GM18858 (cell line): ENCODE data around the gene CCDC106.

Source experiments
- ATAC-seq: cut with Tn5 transposase; IDR thresholded peaks from one replicate; pipeline ENCODE4 v1.9.1; 2021; ENCODE audit not compliant: unreplicated experiment

Gene CCDC106

DNA sequence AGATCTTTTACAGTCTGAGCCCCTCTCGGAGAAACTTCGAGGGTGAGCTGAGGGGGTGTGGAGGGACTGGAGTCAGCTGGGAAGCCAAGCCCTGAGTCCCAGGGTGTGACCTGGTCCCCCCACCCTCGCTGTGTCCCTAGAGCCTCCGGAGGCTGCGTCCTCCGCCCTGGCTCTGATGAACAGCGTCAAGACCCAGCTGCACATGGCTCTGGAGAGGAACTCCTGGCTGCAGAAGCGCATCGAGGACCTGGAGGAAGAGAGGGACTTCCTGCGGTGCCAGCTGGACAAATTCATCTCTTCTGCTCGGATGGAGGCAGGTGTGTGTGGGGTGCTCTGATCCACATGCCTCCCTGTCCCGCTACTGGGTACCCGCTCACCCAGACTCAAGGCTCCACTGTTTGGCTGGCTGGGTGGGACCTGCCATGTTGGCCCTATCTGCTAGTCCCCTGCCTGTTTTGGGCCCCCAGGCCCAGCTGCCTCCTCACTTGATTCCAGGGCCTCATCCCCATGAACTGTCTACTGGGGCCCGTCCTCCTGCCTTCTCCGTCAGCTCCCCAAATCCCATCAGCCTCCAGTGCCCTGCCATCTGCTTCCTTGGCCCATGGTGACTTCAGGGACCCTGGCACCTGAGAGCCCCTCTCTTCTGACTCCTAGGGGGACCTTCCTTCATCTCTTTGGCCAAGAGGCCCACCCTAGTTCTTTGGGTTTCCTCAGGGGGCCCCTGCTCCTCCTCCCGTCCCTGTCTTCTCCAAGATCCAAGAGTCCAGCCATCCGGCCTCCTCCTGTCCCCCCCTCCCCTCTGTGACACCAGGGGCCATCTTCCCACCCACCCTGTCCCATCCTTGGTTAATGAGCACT lies 1.5 kb downstream of the CCDC106 start:
- no peak for ATAC-seq

DNA sequence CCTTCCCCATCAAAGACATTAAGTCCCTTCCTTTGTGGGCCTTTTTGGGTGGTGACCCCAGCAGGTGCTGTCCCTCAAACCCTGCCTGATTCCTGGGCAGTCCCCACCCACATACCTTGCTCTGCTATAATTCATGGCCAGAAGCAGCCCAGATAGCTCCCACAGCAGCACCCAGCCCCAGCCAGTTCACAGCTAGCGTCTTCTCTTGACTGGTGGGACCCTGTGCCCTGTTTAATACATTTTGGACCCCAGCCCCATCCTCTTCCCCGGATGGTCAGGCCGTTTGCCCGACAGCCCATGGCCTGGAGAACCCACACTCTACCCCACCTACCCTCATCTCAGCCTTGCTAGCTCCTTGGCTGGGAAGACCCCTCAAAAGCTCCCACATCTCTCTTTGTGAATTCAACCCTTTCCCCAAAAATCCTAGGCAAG lies 2.1 kb downstream of the CCDC106 start:
- no peak for ATAC-seq

DNA sequence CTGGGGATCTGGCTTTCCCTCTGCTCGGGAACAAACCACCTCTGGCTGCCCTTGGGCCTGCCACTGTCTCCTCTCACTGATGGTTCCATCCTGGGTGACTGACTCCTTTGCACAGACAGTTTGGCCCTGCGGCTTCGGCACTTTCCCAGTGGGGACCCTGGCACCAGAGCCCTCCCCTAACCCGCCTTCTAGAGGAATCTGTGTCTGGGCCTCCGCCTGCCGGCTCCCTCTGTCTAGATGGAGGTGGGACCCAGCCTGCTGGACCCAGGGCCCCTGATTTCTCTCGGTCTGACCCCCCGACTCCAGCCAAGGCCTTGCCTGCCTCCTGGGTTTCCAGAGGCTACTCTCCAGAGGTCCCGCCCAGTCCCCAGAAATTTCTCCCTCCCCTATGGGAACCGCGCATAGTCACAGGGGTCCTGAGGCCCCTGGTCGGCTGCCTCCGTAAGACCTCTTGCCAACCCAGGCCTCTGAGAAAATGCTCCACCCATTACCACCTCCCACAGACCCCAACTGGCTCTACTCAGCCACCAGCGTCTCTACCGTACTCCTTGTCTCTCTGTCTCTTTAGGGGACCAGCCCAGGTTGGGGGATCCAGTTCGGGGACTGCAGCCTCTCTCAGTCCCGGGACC lies 2.7 kb downstream of the CCDC106 start:
- no peak for ATAC-seq

DNA sequence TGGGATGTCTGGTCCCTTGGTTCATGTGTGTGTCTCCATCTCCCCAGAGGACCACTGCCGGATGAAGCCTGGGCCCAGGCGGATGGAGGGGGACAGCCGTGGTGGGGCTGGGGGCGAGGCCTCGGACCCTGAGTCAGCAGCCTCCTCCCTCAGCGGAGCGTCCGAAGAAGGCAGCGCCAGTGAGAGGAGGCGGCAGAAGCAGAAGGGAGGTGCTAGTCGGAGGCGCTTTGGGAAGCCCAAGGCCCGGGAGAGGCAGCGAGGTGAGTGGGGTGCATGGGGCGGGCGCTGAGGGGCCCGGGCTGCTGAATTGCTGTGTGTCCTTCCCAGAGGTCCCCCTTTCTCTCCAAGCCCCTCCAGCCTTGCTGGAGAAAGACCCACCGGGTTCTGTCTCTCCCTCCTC lies 3.2 kb downstream of the CCDC106 start:
- no peak for ATAC-seq

DNA sequence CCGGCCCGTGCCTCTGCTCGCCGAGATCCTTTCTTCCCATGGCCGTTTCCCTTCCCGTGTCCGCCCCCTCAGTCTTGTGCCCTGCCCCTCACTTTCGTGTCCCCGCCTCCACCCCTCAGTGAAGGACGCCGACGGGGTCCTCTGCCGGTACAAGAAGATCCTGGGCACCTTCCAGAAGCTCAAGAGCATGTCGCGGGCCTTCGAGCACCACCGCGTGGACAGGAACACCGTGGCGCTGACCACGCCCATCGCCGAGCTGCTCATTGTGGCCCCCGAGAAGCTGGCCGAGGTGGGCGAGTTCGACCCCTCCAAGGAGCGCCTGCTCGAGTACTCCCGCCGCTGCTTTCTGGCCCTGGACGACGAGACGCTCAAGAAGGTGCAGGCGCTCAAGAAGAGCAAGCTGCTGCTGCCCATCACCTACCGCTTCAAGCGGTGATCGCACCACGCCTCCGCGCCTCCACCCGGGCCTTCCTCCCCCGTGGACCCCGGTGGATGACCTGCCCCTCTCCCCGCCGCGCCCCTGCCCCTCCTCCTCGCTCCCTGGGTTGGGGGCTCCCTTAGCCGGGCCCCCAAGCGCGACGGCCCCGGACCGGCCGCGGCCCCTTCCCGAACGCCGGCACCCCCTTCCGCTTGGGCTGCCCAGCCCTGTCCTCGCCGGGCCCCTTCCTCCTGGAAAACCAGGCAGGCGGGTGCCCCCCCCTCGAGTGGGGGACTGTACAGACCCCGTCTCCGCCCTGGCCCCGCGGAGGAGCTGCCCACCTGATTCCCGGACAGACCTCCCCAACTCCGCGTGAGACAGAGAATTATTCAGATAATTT lies 4.5 kb downstream of the CCDC106 start:
- ATAC-seq, result no peak

DNA sequence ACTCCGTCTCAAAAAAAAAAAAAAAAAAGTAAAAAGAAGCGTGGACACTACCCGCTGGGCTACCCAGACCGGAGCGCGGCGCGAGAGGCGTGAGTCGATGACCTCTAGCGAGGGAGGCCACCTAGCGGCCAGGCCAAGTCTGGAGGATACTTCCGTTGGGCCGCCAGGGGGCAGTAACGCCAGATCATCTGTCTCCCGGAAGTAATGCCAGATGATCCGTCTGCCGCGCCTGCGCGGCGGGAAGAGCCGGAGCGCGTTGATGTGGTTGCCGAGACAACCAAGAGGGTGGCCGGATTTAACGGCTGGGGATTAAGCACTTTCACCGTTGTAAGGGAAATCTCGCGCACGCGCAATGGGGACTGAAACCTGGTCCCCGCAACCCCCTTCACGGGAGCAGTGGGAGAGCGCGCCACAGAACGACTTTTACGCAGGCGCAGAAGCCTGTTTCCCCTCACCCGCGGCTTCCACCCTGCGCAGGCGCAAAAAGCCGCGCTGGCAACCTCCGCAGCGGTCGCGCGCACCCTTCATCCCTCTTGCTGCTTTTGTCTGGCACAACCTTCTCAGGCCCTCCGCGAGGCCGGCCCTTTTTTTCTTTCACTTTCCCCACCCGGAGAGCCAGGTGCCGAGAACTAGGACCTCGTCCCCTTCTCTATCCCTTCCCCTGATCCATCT lies 5.8 kb downstream of the CCDC106 start:
- ATAC-seq, result peak; percentile 34

DNA sequence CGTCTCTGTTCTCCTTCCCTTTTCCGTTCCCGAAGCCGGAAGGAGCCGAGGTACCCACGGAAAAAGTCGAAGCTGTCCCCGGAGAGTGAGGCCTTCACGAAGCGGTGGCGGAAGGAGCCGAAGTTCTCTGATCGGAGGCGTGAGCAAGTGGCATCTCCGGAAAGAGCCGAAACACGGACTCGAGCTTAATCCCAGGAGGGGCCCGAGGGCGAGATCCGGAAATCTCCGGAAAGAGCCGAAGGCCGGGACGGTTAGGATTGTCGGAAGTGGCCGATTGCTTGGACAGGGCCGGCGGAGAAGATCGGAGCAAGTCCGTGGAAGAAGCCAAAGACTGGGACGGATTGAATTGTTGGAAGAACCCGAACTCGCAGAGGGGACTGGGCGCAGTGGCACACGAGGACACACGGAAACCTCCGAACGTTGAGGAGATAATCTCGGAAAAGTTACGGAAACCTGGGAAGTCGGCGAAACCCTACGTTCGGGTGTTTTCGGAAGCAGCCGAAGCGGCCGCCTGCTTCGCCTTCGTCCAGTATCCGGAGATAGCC lies 6.4 kb downstream of the CCDC106 start:
- peak; percentile 35 for ATAC-seq

DNA sequence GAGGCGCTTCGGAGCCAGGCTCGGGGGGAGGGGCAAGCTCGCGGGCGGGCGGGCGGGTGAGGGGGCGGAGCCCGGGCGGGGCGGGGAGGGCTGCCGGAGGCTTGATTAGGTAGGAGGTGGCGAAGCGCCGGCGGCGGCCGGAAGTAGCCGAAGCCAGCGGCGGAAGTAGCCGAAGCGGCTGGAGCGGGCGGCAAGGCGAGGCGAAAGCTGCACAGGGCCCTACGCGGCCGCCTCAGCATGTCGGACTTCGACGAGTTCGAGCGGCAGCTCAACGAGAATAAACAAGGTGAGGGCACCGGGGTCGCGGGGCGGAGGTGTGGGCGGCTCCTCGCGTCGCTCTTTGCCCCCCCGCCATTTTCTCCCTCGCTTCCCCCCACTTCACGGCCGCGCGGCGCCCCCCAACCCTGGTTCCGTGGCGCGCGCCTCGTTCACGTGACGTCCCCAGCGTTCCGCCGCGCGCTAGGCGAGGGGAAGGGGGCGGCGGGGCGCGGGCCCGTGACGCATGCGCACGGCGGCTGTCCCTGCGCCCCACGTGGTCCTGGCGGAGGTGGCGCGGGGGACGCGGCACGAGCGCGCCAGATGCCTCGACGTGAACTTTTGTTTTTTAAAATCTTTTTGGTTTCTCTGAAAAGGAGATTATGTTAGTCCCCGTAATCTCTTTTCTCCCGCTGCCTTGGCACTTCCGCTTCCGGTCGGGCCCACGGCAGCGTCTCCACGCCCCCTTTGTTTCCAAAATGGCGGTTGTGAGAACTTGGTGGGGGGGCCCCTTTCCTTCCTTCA lies 7.0 kb downstream of the CCDC106 start, which contains the start of gene U2AF2:
U2AF2 (plus strand) TSS at position 168 of the 780 bp plus-strand sequence; CDS start at position 238, 70 bp downstream.
- peak; percentile 25 for ATAC-seq

DNA sequence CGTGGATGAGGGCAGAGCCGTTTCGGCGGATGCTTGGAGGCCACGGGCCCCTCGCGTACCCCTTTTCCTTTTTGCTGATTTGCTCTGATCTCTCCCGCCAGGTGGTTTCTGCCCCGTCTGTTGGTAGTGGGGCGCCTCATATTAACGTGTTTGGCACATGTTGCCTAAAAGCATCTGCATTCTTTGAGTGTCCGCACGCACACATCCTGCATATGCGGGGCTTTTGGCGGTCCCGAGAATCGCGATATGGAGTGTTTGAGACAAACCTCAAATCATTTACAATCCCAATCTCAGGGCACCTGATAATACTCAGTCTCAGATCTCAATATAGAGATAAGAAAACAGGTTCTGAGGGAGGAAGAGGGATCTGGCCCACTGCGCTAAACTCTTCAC lies 7.6 kb downstream of the CCDC106 start:
- ATAC-seq, result no peak

DNA sequence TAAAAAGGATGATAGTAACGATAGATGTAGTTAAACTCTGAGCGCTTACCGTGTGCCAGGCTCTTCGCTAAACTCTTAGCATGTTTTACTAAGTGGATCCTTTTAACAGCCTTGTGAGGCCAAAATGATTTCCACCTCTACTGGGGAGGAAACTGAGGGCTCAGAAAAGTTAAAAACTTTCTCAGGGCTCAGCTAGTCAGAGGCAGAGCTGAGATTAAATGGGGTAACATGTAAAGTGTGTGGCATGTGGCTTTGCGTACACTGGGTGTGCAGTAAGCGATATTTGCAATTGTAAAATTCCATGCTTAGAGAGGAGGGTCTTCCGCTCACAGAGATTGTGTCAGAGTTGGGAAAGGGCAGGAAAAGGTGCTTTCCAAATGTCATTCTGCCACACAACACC lies 8.5 kb downstream of the CCDC106 start:
- no peak for ATAC-seq

DNA sequence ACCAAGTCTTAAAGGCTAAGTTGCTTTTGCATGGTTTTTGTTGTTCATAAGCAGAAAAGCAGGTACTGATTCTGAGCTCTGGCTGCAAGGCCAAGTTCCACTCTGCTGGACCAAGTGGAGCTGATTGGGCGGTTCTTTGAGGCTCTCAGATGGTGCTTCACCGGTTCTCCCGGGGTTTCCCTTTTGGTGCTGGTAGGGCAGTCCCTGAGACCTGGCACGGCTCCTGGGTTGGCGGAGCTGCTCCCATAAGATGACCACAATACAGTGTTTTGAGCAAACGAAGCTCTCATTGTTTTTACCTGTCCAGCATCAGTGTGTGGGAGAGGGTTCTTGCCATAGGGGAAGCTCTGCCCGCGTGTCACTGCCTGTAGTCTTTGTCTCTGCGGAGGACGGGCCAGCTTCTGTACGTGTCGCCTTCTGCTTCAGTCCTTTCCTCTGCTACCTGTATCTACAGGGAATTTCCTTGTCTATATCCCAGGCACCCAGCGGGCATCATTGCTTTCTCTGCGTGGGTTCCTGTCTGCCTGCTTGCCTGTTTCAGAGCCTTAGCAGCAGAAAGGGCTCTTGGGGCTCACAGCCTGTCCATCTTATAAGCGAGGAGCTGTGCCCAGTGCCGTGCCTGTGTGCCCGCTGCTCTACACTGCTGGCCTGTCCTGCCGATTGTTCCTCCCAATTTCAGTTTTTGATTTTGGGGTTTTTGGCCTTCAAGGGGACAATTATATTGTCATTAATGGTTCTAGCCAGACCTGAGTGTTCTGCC lies 9.2 kb downstream of the CCDC106 start:
- no peak for ATAC-seq

DNA sequence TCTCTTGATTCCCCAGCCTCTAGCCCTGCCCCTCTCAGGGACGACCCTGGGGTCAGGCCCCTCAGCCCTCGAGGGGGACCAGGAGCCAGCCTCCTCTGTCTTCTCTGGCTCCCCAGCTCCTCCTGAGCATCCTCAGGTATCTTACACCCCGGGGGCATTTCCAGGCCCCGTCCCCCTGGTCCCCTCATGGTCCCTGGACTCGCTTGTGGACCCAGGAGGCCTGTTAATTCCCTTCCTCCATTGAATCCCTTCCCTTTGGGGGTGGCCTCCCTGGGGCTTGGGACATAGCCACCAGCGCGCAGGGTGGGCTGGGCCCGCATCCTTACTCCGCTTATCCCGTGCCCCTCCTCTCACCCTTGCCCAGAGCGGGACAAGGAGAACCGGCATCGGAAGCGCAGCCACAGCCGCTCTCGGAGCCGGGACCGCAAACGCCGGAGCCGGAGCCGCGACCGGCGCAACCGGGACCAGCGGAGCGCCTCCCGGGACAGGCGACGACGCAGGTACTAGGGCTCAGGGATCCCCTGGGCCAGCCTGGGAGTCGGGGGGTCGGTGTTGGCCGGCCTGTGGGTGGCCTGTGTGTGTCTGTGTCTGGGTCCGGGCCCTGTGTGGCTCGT lies 10.9 kb downstream of the CCDC106 start:
- ATAC-seq, result no peak

DNA sequence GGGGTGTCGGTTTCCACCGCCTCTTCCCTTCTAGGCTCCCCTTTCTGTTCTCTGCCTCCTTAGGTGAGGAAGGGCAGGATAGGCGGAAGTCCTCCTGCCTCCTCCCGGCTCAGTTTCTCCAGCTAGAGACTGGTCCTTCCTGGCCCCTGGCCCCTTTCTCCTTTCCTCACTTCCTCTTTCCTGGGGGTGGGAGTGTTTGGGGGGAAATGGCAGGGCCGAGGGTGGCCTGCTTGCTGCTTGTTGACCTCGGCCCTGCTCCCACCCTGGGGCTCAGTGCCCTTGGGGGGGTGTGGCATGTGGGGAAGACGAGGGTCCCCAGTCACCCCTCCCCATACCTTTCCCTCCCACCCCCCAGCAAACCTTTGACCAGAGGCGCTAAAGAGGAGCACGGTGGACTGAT lies 11.8 kb downstream of the CCDC106 start:
- ATAC-seq, result no peak

DNA sequence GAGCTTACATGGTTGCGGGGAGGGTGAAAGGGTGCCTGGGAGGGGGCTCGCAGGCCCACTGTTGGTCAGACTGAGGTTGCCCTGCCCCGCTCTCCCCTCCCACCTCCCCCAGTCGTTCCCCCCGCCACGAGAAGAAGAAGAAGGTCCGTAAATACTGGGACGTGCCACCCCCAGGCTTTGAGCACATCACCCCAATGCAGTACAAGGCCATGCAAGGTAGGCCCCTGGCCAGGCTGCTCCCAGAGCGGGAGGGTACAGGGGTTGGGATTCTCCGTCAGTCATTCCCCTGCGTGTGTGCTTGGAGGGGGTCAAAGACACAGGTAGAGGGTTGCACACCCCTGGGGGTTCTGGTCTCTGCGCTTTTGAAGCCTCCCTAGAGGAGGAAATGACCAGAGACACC lies 12.4 kb downstream of the CCDC106 start:
- ATAC-seq, result no peak

DNA sequence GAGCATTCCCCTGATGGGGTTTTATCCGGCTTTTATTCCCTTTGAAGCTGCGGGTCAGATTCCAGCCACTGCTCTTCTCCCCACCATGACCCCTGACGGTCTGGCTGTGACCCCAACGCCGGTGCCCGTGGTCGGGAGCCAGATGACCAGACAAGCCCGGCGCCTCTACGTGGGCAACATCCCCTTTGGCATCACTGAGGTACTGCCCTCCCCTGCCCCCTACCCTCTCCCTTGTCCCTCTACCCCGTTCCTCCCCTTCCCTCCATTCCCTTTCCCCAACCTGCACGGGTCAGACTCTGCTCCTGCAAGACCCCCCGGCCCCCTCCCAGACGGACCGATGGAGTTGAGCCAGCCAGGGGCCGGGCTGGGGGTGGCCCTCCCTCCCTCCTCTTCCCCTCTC lies 13.0 kb downstream of the CCDC106 start:
- no peak for ATAC-seq

DNA sequence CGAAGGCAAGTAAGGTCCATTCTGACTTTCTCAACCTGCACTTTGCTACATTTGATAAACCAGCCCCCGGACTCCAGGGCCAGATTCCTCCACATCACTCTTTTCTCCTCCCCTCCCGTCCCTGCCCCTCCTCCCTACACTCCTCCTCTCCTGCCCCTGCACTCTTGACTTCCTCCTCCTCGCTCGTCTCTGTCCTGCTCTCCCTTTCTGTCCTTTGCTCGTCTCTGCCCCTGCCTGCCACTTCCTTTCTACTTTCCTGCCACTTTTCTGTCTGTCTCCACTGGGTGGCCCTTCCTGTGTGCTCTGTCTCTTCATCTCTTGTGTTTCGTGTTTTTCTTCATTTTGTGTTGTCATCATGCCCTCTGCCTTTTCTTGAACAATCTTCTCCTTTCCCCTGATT lies 13.8 kb downstream of the CCDC106 start:
- ATAC-seq, result no peak

DNA sequence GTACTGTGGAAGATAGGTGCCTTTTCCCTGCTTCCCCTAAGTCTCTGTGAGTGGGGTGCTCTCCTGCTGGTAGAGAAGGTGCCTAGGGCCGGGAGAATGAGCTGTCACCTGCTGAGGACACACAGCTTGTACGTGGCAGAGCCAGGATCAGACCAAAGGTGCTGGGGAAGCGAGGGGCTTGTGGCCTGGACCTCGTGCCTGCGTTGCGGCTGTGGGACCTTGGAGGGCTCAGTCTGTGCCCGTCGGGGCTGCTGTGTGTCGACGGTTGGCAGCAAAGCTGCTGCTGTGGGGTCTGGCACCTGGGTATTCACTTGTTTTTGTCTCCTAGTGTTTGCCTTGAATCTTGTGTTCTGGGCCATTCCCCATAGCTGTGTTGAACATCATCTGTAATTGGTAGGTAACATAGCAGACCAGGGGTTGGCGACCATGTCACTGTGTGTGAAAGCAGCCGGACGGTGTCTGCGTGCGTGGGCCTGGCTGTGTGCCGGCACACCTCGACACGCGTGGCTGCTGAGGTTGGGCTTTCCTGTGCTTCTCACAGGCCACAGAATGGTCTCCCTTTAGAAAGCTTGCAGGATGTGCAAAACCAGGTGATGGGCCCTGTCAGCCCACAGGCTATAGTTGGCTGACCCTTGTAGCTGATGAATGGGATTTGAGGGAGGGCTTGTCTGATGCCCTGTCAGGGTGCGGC lies 16.0 kb downstream of the CCDC106 start:
- no peak for ATAC-seq

DNA sequence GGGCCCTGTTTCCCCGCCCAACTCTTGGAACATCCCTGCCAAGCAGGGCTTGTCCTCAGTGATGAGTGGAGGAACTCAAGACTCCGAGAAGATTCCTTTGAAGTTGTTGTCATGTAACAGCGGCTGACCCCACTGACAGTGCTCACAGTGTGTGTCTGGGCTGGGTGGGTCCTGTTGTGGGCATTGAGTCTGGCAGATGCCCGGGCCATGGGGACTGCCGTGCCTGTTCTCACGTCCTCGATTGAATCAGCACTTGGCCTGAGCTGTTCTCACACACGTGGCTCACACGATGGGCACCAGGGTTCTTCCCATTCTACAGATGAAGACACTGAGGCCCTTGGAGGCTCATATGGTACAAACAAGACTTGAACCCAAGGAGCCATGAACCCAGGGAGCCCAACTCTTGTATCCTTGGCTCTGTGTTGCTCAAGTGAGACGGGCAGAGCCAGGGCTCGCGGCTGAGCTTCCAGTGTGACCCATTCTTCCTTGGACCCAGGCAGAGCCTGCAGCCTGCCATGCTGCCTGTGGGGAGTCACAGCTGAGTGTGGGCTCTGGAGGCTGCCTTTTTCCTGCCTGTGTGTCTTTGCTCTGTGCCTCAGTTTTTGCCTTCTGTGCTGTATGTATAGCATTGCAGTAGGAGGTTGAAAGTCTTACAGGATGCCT lies 18.5 kb downstream of the CCDC106 start:
- no peak for ATAC-seq
